Measurements from ENCODE around the gene WNK2.

The WNK2 gene

GRCh38 chr9:93264338-93265125 lies 80.6 kb downstream of the WNK2 start:
- TF ChIP-seq, protein P1, sequence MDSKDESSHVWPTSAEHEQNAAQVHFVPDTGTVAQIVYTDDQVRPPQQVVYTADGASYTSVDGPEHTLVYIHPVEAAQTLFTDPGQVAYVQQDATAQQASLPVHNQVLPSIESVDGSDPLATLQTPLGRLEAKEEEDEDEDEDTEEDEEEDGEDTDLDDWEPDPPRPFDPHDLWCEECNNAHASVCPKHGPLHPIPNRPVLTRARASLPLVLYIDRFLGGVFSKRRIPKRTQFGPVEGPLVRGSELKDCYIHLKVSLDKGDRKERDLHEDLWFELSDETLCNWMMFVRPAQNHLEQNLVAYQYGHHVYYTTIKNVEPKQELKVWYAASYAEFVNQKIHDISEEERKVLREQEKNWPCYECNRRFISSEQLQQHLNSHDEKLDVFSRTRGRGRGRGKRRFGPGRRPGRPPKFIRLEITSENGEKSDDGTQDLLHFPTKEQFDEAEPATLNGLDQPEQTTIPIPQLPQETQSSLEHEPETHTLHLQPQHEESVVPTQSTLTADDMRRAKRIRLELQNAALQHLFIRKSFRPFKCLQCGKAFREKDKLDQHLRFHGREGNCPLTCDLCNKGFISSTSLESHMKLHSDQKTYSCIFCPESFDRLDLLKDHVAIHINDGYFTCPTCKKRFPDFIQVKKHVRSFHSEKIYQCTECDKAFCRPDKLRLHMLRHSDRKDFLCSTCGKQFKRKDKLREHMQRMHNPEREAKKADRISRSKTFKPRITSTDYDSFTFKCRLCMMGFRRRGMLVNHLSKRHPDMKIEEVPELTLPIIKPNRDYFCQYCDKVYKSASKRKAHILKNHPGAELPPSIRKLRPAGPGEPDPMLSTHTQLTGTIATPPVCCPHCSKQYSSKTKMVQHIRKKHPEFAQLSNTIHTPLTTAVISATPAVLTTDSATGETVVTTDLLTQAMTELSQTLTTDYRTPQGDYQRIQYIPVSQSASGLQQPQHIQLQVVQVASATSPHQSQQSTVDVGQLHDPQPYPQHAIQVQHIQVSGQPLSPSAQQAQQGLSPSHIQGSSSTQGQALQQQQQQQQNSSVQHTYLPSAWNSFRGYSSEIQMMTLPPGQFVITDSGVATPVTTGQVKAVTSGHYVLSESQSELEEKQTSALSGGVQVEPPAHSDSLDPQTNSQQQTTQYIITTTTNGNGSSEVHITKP (tag by site-specific recombination; IDR thresholded peaks at IDR 0.05) = no peak
- TF ChIP-seq OVOL3 (tag by site-specific recombination; IDR thresholded peaks at IDR 0.05) = no peak
- no peak for TF ChIP-seq ZNF791 (tag by site-specific recombination; IDR thresholded peaks at IDR 0.05)
- no peak for TF ChIP-seq KLF7 (tag by site-specific recombination; IDR thresholded peaks at IDR 0.05; ENCODE audit: borderline replicate concordance)
- TF ChIP-seq TCF7L2 (IDR thresholded peaks at IDR 0.05; ENCODE audit: borderline replicate concordance, low read depth, low read length) = no peak
- no peak for TF ChIP-seq ZNF514 (tag by site-specific recombination; IDR thresholded peaks at IDR 0.05)
- TF ChIP-seq ZNF596 (tag by site-specific recombination; IDR thresholded peaks at IDR 0.05) = no peak
- no peak for TF ChIP-seq KLF8 (tag by site-specific recombination; IDR thresholded peaks at IDR 0.05)
- no peak for TF ChIP-seq ZNF175 (tag by site-specific recombination; IDR thresholded peaks at IDR 0.05)
- TF ChIP-seq ZNF843 (tag by site-specific recombination; IDR thresholded peaks at IDR 0.05) = no peak
- TF ChIP-seq ZNF133 (tag by site-specific recombination; IDR thresholded peaks at IDR 0.05) = no peak
- no peak for TF ChIP-seq ZNF658 (tag by site-specific recombination; IDR thresholded peaks at IDR 0.05)
- no peak for TF ChIP-seq GLIS2 (tag by site-specific recombination; IDR thresholded peaks at IDR 0.05)
- TF ChIP-seq ZEB2 (tag by site-specific recombination; IDR thresholded peaks at IDR 0.05) = no peak
- TF ChIP-seq ZBTB6 (tag by site-specific recombination; IDR thresholded peaks at IDR 0.05) = no peak
- TF ChIP-seq ZNF324 (tag by site-specific recombination; IDR thresholded peaks at IDR 0.05) = no peak
- no peak for TF ChIP-seq ZSCAN30 (tag by site-specific recombination; IDR thresholded peaks at IDR 0.05)
- TF ChIP-seq ZNF426 (tag by site-specific recombination; IDR thresholded peaks at IDR 0.05) = no peak
- TF ChIP-seq GLI2 (tag by site-specific recombination; IDR thresholded peaks at IDR 0.05; ENCODE audit: borderline replicate concordance, low read depth) = no peak
- Histone ChIP-seq H3K36me3 (ENCODE audit: control insufficient read depth in 2 of 2, insufficient read depth in 1 of 2, low read length in 2 of 2) (peaks cover 0 to 44% of the 10 kb centered on the region in 2 experiments; a peak in 1 of 3 replicates), H3K4me3 (ENCODE audit: low read depth, low read length) (no peak overlapping the region), H3K4me1 (ENCODE audit: control insufficient read depth, insufficient read depth, low read length) (no peaks in the 10 kb centered on the region), H3K27ac (ENCODE audit: extremely low read depth, low read depth, low read length) (no peak overlapping the region), H3K9me3 (ENCODE audit: control insufficient read depth, insufficient read depth, low read depth, low read length) (no peaks in the 10 kb centered on the region)
- ChIA-PET CTCF (no interaction called here), POLR2A (no interaction called here)

GRCh38 chr9:93265301-93265971 lies 81.5 kb downstream of the WNK2 start:
- H3K4me1 ChIP-seq (ENCODE audit: control insufficient read depth, insufficient read depth, low read length) = no peaks in the 10 kb centered on the region
- ChIA-PET CTCF (no interaction called here), POLR2A (no interaction called here)
- no peak for TF ChIP-seq ZNF544 (tag by site-specific recombination; IDR thresholded peaks at IDR 0.05)
- TF ChIP-seq ZNF785 (tag by site-specific recombination; IDR thresholded peaks at IDR 0.05) = no peak
- TF ChIP-seq HIC1 (tag by site-specific recombination; IDR thresholded peaks at IDR 0.05) = no peak
- TF ChIP-seq, protein P2, sequence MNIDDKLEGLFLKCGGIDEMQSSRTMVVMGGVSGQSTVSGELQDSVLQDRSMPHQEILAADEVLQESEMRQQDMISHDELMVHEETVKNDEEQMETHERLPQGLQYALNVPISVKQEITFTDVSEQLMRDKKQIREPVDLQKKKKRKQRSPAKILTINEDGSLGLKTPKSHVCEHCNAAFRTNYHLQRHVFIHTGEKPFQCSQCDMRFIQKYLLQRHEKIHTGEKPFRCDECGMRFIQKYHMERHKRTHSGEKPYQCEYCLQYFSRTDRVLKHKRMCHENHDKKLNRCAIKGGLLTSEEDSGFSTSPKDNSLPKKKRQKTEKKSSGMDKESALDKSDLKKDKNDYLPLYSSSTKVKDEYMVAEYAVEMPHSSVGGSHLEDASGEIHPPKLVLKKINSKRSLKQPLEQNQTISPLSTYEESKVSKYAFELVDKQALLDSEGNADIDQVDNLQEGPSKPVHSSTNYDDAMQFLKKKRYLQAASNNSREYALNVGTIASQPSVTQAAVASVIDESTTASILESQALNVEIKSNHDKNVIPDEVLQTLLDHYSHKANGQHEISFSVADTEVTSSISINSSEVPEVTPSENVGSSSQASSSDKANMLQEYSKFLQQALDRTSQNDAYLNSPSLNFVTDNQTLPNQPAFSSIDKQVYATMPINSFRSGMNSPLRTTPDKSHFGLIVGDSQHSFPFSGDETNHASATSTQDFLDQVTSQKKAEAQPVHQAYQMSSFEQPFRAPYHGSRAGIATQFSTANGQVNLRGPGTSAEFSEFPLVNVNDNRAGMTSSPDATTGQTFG (tag by site-specific recombination; IDR thresholded peaks at IDR 0.05; ENCODE audit: borderline replicate concordance) = no peak
- no peak for TF ChIP-seq ZNF175 (tag by site-specific recombination; IDR thresholded peaks at IDR 0.05)
- no peak for TF ChIP-seq ZNF596 (tag by site-specific recombination; IDR thresholded peaks at IDR 0.05)
- H3K9me3 ChIP-seq (ENCODE audit: control insufficient read depth, insufficient read depth, low read depth, low read length) = no peaks in the 10 kb centered on the region
- H3K36me3 ChIP-seq (ENCODE audit: control insufficient read depth in 2 of 2, insufficient read depth in 1 of 2, low read length in 2 of 2) = peaks cover 0 to 51% of the 10 kb centered on the region in 2 experiments; a peak in 1 of 3 replicates
- no peak overlapping the region for H3K27ac ChIP-seq (ENCODE audit: extremely low read depth, low read depth, low read length)
- H3K4me3 ChIP-seq (ENCODE audit: low read depth, low read length) = no peak overlapping the region

Measured in HEK293 (cell line).